Measurements from ENCODE around the gene KRTAP20-3.

KRTAP20-3 gene

DNA sequence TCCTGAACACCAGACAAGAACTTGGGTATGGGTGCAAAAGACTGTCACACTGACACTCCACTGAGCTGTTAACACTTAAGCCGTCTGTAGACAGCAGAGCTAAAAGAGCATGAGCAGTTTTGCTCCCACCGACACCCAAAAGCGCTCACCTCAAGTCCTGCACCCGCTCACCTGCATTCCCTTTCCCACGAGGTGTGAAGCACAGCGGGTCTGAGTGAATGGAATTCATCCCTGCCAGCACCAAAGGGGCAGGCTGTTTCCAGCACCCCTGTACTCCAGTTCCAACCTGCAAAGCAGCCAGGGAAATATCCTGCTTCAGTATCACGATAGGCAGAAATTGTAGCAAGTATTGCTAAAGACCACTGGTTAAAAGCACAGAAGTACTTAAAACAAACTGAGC, 47.2 kb downstream of the KRTAP20-3 start:
- no peak for DNase-seq

All from stimulated activated naive CD4-positive, alpha-beta T cell (primary cell).